Cardiac fibroblast (primary cell): ENCODE measurements around the gene LRRTM4.

Source experiments
- DNase-seq, 2 donors: peaks; one replicate each; pipeline versions ENCODE4 v3.0.0 to v3.0.0-alpha.2; 2010; ENCODE audit warnings: low read depth in 2 of 2
- H3K4me3 ChIP-seq, 2 donors: replicated peaks in 1 of 2; 1 replicate in 1 of 2; 2 replicates in 1 of 2; pipeline ENCODE4 v1.5.1; 2011; ENCODE audit warnings: low read depth in 2 of 2, low read length in 2 of 2, mild to moderate bottlenecking in 2 of 2, moderate library complexity in 1 of 2
- CTCF ChIP-seq: IDR thresholded peaks from one replicate; pipeline ENCODE4 v1.5.1; 2011; ENCODE audit warnings: low read depth, mild to moderate bottlenecking, low read length, inconsistent platforms

LRRTM4 gene

GRCh38 chr2:77457665-77458064 is 64.5 kb downstream of the LRRTM4 start:
- no peak overlapping the region for H3K4me3 ChIP-seq
- no peak for TF ChIP-seq CTCF
- DNase-seq = no peak

GRCh38 chr2:77443076-77443475 is 79.1 kb downstream of the LRRTM4 start:
- no peak overlapping the region for H3K4me3 ChIP-seq
- no peak for TF ChIP-seq CTCF
- DNase-seq = no peak

- no peak for DNase-seq
- H3K4me3 ChIP-seq = no peak overlapping the region
- TF ChIP-seq CTCF = no peak
These were observed 87.3 kb downstream of the LRRTM4 start for GRCh38 chr2:77434880-77435279.

GRCh38 chr2:77428946-77429345 is 93.2 kb downstream of the LRRTM4 start:
- DNase-seq = no peak
- no peak overlapping the region for H3K4me3 ChIP-seq
- TF ChIP-seq CTCF = no peak

GRCh38 chr2:77421971-77422370 is 100.2 kb downstream of the LRRTM4 start:
- no peak overlapping the region for H3K4me3 ChIP-seq
- no peak for DNase-seq
- no peak for TF ChIP-seq CTCF

- DNase-seq = no peak
- no peak for TF ChIP-seq CTCF
- H3K4me3 ChIP-seq = no peak overlapping the region
These were observed 103.6 kb downstream of the LRRTM4 start for GRCh38 chr2:77418537-77418936.

GRCh38 chr2:77404189-77404588 is 118.0 kb downstream of the LRRTM4 start:
- no peak for TF ChIP-seq CTCF
- DNase-seq = no peak
- no peak overlapping the region for H3K4me3 ChIP-seq
